ENCODE results near the gene NBEA.

GRCh38 chr13:35714588-35715377, 772.7 kb downstream of the NBEA start:
- TF ChIP-seq POLR2A (IDR thresholded peaks at IDR 0.05) (no peak), CTCF (IDR thresholded peaks at IDR 0.05) (no peak)
